Spleen (tissue), 7 donors: ENCODE results near the gene TRAF3IP3.

Experiments used
- CTCF ChIP-seq, 11 experiments: fragments of 200-600 bp in 7 of 11; fragments of 450-650 bp in 4 of 11; sonication (generic) in 4 of 11; IDR thresholded peaks in 8 of 11; conservative IDR thresholded peaks in 3 of 11; 1 replicate in 7 of 11; 2 replicates in 4 of 11; pipeline versions ENCODE4 v1.4.0 to v1.8.0; 2016 to 2021; ENCODE audit warnings: antibody characterized with exemption in 11 of 11, inconsistent platforms in 4 of 11, mild to moderate bottlenecking in 1 of 11
- POLR2A ChIP-seq, 3 donors: fragments of 450-650 bp; IDR thresholded peaks; one replicate each; pipeline ENCODE4 v1.5.1; 2017; ENCODE audit warnings: antibody characterized with exemption in 3 of 3, mild to moderate bottlenecking in 1 of 3
- POLR2AphosphoS5 ChIP-seq, 3 donors: sonication (generic); formaldehyde crosslinking; IDR thresholded peaks; one replicate each; pipeline ENCODE4 v1.5.1; 2017; ENCODE audit warnings: antibody characterized with exemption in 3 of 3
- donor health status: DM: no; HTN: no; CAD: no; lungs with moderate emphysema.
- donor health status: DM: no; HTN: no; CAD: no.
- donor health status: DM: no; HTN: no; CAD: no.

GRCh38 chr1:209802780-209803152 lies 46.9 kb downstream of the TRAF3IP3 start:
- TF ChIP-seq CTCF (IDR thresholded peaks at IDR 0.05 in 8 of 11, conservative IDR thresholded peaks at IDR 0.05 in 3 of 11): no peak
- no peak for TF ChIP-seq POLR2A (IDR thresholded peaks at IDR 0.05)
- no peak for TF ChIP-seq POLR2AphosphoS5 (IDR thresholded peaks at IDR 0.05)
